NOMO-1 (cell line): ENCODE data around the gene ALDH1L1.

Experiments used
- DNase-seq, 2 experiments: peaks; one replicate each; lab custom pipeline; 2025; ENCODE audit not compliant: unreplicated experiment in 2 of 2; lab: John Stamatoyannopoulos, UW

The ALDH1L1 gene

DNA sequence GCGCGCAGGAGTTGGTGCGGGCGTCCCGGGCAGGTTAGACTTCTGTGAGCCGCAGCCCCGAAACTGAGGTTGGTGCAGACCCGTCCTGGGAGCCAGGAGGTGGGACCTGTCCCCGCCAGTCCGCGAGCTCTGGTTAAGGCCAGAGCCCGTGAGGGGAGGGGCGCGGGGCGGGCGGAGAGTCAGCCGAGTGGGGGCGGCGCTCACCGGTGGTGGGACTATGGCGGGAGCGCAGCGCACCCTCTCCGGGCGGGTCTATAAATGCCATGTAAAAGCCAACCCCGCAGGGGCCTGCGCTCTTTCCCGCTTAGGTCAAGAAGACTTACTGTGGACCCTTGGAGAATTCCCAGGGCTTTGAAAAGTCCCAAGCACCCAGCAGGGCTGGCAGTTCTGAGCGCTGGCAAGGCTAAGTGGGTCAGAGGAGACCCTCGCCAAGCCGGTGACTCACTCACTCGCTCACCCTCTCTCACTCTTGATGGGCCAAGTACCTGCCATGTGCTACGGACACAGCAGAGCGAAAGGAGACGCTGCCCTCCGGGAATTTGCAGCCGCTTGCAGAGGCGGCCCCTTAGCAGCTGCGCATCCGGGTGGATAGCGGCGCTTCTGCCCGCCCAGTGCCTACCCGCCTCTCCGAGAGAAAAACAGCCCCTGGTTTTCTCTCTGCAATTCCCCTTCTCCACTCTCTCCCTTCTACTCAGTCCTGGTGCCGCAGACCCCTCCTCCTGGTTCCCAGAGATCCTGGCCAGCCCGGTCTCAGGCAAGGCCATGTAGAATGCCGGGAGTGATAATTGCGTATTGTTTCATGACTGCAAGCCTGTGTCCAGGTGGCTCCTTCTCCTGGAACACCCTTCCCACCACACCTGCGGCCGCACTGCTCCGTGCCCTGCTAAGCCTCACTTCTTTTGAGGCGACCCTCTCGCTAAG, at the start of gene ALDH1L1:
Gene ALDH1L1 (minus strand): TSS at position 110 of the 921 bp plus-strand sequence. CDS start 19,607 bp downstream, outside the sequence.
- DNase-seq = no peak

- no peak for DNase-seq
These were observed 46.0 kb upstream of the ALDH1L1 start for GRCh38 chr3:126226374-126226773.

DNA sequence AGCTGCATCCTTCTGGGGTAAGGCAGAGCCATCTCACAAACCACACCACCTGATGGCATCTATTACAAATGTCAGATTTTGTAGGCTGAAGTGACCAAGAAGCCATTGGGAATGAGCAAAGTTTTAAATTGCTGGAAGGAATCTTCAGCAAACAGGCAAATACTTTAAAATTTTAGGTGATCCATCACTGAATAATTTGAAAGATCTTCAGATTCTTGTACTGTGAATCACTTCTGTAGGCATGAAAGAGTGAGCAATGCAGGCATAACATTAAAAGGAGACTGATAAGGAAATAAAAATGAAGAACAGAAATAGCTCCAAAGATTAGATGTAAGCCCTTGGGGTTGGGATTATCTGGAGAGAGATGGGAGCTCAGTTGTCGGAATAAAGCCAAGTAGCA, 36.0 kb upstream of the ALDH1L1 start:
- no peak for DNase-seq

DNA sequence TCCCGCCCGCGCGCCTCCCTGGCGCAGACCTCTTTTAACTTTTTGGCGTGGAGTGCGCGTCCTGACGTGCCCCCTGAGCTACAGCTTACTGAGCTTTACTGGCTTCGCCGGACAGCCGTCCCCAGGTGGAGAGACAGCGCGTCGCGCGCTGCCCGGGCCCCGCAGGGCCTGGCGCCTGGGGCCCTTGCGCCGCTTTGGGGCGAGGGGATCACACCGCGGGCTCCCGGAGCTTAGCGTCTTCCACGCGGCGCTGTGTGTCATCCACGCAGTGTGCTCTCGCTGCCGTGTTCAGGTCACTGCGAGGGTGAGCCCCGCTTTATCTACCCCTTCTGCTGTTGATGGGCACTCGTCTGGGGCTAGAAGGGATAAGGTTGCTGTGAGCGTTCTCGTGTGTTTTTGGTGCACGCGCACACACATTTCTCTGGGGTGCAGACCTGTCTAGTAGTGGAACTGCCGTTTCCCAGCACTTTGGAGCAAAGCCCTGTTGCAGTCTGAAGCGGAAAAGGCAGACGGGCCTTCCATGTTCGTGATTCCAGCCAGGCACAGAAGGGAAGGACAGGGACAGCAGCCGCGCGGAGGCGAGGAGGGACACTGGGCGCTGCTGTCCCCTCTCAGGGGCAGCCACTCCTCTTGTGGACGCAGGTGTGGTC, 33.1 kb upstream of the ALDH1L1 start:
- no peak for DNase-seq

DNA sequence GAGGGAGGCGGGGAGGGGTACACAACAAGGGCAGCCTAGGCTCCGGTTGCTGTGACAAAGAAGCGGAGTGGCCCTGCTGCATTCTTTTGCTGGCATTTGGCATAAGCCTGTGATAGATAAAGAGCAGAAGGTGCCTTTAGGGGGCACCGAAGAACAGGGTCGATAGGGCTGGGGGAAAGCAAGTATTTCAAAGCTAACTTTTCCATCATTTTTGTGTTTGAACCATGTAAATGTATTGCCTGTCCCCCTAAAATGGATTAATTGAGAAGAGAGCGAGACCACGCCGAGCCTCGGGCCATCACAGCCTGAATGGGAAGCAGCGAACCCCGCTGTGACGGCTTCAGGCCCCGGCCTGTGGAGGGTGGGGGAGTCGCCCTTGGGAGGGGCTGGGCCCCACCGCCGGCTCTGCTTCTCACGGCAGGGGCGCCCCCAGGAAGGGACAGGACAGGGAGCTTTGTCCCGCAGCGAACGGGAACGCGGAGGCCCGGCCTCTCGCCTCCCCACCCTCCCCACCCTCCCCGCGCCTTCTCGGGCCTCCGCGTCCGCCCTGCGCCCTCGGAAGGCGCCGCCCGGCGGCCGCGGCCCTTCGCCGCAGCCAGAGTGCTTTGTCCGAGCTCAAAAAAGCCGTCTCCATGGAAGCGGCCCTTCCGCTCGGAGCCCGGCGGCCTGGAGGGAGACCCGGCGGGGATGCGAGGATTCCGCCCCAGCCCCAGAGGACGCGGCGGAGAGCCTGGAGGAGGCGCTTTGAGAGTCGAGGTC, 32.4 kb upstream of the ALDH1L1 start:
- no peak for DNase-seq

DNA sequence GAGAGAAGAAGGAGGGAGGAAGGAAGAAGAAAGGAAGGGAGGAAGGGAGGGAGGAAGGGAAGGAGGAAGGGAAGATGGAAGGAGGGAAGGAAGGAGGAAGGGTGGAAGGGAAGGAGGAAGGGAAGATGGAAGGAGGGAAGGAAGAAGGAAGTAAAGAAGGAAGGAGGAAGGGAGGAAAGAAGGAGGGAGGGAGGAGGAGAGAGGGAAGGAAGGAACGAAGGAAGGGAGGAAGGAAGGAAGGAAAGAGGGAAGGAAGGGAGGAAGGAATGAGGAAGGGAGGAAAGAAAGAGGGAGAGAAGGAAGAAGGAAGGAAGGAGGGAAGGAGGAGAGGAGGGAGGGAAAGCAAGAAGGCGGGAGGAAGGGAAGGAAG, 31.8 kb upstream of the ALDH1L1 start:
- DNase-seq = no peak

- no peak for DNase-seq
These were observed 31.2 kb upstream of the ALDH1L1 start for GRCh38 chr3:126211569-126211968.

DNA sequence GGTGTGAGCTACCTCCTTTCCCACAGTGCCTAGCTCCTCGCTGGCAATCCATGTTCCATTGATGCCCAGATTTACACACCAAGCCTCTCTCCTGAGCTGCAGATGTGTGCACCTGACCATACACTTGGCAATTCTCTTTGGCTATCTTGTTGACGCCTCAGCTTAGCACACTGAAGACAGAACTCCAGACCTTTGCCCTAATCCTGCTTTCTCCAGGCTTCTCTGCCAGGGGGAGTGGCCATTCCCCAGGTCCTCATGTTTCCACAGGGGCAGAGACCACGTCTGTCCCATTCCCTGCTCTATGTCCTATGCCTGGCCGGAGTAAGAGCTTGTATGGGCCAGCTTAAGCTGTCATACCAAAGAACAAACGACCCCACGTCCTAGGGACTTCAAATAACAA, 30.2 kb upstream of the ALDH1L1 start:
- DNase-seq = no peak

GRCh38 chr3:126209741-126210140, 29.4 kb upstream of the ALDH1L1 start:
- no peak for DNase-seq

GRCh38 chr3:126208606-126209256, 28.3 kb upstream of the ALDH1L1 start:
- DNase-seq = no peak

GRCh38 chr3:126208182-126208581, 27.8 kb upstream of the ALDH1L1 start:
- DNase-seq = no peak

GRCh38 chr3:126207166-126207565, 26.8 kb upstream of the ALDH1L1 start:
- DNase-seq = no peak

DNA sequence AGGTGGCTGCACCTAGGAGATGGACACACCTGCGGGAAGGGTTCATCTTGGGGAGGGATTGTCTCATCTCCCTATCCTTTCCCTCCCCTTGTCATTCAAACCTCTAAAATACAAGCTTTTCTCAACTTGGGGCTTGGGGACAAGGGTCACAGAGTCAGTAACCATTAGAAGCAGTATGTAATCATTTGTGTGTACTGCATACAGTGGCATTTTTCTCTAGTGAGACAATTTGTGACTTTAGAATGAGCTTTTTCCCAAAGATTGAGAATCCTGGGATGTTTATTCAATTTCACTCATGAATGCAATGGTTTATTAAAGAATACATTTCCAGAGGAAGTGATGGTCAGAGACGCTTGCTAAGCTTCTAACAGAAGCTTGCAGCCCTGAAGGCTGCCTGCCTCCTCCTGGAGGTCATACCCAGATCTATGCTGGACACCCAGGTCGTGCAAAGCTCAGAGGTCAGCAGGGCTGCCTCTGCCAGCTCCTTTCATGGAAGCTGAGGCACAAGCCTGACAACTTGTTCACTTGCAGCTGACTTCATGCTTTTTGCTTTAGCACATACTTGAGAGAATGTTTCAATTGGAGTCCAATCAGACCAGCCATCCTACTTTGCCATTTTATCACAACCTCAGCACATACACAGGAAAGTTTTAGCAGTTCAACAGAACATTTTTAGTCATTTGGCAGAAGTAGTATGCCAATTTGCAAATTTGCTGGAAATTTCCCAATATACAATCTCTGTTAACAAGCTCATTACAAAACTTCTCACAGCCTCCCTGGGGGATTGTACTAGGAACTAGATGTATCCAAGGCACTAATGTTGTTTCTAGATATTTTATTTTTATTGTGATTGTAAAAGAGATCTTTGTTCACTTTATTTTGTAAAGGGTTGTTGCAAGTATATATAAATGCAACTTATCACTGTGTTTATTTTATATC, 25.6 kb upstream of the ALDH1L1 start:
- no peak for DNase-seq

DNA sequence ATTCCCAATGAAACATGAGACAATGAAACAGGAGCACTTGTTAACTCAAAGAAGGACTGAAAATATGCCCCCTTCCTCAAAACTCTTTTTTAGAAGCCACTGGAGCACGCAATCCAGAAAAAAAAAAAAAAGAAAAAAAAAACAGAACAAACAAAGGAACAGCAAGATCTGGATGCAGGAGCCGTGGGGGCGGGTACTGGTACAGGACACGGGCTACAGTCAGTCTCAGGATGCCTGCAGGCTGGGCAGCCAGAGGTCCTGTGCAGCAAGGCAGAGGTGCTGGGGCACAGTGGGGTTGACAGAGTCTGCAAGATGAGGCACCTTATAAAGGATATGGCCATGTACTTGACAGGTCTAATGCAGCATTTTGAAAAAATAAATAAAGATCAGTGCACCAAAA, 22.3 kb upstream of the ALDH1L1 start:
- no peak for DNase-seq

- no peak for DNase-seq
These were observed 21.9 kb upstream of the ALDH1L1 start for GRCh38 chr3:126202276-126202675.

GRCh38 chr3:126201168-126201567, 20.8 kb upstream of the ALDH1L1 start:
- DNase-seq = no peak

GRCh38 chr3:126200534-126200933, 20.1 kb upstream of the ALDH1L1 start:
- no peak for DNase-seq

GRCh38 chr3:126199256-126199655, 18.9 kb upstream of the ALDH1L1 start:
- no peak for DNase-seq

DNA sequence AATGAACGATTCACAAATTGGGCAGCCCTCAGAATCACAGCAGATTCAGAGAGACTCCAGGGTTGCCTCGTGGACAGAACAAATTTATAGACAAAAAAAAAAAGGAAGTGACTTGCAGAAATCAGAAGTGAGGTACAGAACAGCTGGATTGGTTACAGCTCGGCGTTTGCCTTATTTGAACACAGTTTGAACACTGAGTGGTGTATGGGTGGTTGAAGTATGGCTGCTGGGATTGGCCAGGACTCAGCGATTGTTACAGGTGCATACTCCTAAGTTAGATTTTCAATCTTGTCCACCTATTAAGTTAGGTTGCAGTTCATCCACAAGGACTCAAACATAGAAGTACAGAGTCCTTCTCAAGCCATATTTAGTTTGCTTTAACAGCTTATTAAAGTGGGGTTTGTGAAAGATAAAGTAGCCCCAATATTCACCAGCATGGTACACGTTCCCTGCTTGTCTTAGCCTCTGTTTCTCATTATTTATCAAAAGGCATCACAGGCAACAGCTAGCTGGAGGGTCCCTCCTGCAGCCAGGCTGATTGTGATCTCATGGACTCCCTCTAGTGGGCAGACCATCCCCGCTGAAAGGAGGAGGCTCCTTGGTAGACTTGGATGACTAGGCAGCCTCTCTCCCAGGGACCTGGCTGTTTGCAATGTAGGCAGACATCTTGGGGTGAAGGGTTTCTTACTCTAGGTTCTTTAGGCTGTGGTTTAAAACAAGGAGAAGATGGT, 17.6 kb upstream of the ALDH1L1 start:
- peak; percentile 27 to 41 for DNase-seq
